NT2/D1 (cell line): Measurements from ENCODE around the gene SAMSN1.

Source experiments
- SUZ12 ChIP-seq: IDR thresholded peaks from 2 replicates; pipeline ENCODE4 v1.6.1; 2011; ENCODE audit not compliant: insufficient read length, insufficient read depth; ENCODE audit errors: extremely low read depth
- YY1 ChIP-seq: IDR thresholded peaks from 2 replicates; pipeline ENCODE4 v1.6.1; 2011; ENCODE audit not compliant: insufficient read length, insufficient read depth
- ZNF274 ChIP-seq: IDR thresholded peaks from 2 replicates; pipeline ENCODE4 v1.6.1; 2011; ENCODE audit warnings: mild to moderate bottlenecking, low read depth, low read length

DNA sequence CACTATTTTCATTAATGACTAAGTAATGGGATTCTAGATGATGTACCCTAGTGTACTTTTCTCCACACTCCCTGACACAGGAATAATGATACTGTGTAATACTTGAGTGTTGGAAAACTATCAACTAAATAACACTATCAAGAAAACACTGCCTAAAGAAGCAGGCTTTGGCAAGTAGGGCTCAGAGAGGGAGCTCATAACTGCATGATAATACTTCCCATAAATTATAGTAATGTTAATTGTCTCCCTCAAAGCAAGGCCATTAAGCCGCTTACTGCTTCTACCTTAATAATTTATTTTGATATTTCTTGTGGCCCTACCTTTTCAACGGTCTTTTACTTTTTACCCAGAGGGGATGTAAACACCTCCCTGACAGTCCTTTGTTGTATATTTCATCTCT, 69.0 kb downstream of the SAMSN1 start:
- TF ChIP-seq YY1, result no peak
- TF ChIP-seq ZNF274, result no peak
- TF ChIP-seq SUZ12, result no peak
